HT1080 (cell line): ENCODE data around the gene TRIM67. TPM values are rescaled to one million over a fixed set of nuclear protein-coding genes. Genes with fewer than 3 reads are reported as not detected.
A peak's percentile ranks its signal among the peaks of the same experiment; 100 is the strongest.
"Not testable (repeated sequence)": the region's sequence is repeated elsewhere in the genome, so short reads cannot be mapped to it uniquely, and the experiment has no call there.

Experiments
- DNase-seq: peaks from one replicate; pipeline ENCODE4 v3.0.0-alpha.2; 2015; ENCODE audit warnings: low read depth
- total RNA-seq: library from RNA; depleted of rRNA; stranded (reverse); fragments of >200 nt; shearing (Covaris generic); gene quantifications from 2 replicates; pipeline ENCODE4 v1.2.3, GENCODE V29; 2014

Gene TRIM67
- total RNA-seq, 1 experiment from 2014 or later = not detected

GRCh38 chr1:231203259-231204057 is 41.6 kb downstream of the TRIM67 start:
- no peak for DNase-seq

- DNase-seq = no peak
Measured at GRCh38 chr1:231206856-231207255, 45.0 kb downstream of the TRIM67 start.

GRCh38 chr1:231207437-231207836 is 45.6 kb downstream of the TRIM67 start:
- no peak for DNase-seq

- no peak for DNase-seq
Measured at GRCh38 chr1:231208980-231209379, 47.1 kb downstream of the TRIM67 start.

- DNase-seq = no peak
Measured at GRCh38 chr1:231209531-231209930, 47.7 kb downstream of the TRIM67 start.

GRCh38 chr1:231210126-231210525 is 48.3 kb downstream of the TRIM67 start:
- no peak for DNase-seq

GRCh38 chr1:231211005-231211857 is 49.4 kb downstream of the TRIM67 start:
- peak; percentile 74 for DNase-seq

- not testable (repeated sequence) for DNase-seq
Measured at GRCh38 chr1:231212301-231212700, 50.4 kb downstream of the TRIM67 start.

- DNase-seq = no peak
Measured at GRCh38 chr1:231213831-231214573, 52.1 kb downstream of the TRIM67 start.

GRCh38 chr1:231214918-231215680 is 53.2 kb downstream of the TRIM67 start:
- no peak for DNase-seq

- no peak for DNase-seq
Measured at GRCh38 chr1:231215681-231216385, 54.0 kb downstream of the TRIM67 start.

GRCh38 chr1:231216498-231216897 is 54.6 kb downstream of the TRIM67 start:
- no peak for DNase-seq

GRCh38 chr1:231217056-231217455 is 55.2 kb downstream of the TRIM67 start:
- DNase-seq = no peak

GRCh38 chr1:231218078-231218477 is 56.2 kb downstream of the TRIM67 start:
- DNase-seq = no peak

- DNase-seq = no peak
Measured at GRCh38 chr1:231219422-231220401, 57.9 kb downstream of the TRIM67 start.

- DNase-seq = no peak
Measured at GRCh38 chr1:231220801-231221200, 58.9 kb downstream of the TRIM67 start.

GRCh38 chr1:231226156-231226555 is 64.3 kb downstream of the TRIM67 start:
- DNase-seq = no peak

GRCh38 chr1:231231511-231231910 is 69.7 kb downstream of the TRIM67 start:
- DNase-seq = no peak
